ENCODE results near the gene TBL1Y. TPM values are rescaled to one million over a fixed set of nuclear protein-coding genes. Genes with fewer than 3 reads are reported as not detected.

The TBL1Y gene
- total and polyA plus RNA-seq, 10 of the 15 experiments (the other 5 are each of a cell fraction or from before 2014, with no cell fraction given), result not detected

GRCh38 chrY:6948378-6948777 lies 37.9 kb downstream of the TBL1Y start (continued):
- TF ChIP-seq, protein P1, sequence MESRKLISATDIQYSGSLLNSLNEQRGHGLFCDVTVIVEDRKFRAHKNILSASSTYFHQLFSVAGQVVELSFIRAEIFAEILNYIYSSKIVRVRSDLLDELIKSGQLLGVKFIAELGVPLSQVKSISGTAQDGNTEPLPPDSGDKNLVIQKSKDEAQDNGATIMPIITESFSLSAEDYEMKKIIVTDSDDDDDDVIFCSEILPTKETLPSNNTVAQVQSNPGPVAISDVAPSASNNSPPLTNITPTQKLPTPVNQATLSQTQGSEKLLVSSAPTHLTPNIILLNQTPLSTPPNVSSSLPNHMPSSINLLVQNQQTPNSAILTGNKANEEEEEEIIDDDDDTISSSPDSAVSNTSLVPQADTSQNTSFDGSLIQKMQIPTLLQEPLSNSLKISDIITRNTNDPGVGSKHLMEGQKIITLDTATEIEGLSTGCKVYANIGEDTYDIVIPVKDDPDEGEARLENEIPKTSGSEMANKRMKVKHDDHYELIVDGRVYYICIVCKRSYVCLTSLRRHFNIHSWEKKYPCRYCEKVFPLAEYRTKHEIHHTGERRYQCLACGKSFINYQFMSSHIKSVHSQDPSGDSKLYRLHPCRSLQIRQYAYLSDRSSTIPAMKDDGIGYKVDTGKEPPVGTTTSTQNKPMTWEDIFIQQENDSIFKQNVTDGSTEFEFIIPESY (IDR thresholded peaks at IDR 0.05), result no peak
- no peak for TF ChIP-seq ETV6 (conservative IDR thresholded peaks at IDR 0.05 in 1 of 2, IDR thresholded peaks at IDR 0.05 in 1 of 2; ENCODE audit: borderline replicate concordance in 1 of 2, low read depth in 1 of 2)
- TF ChIP-seq, protein P2, sequence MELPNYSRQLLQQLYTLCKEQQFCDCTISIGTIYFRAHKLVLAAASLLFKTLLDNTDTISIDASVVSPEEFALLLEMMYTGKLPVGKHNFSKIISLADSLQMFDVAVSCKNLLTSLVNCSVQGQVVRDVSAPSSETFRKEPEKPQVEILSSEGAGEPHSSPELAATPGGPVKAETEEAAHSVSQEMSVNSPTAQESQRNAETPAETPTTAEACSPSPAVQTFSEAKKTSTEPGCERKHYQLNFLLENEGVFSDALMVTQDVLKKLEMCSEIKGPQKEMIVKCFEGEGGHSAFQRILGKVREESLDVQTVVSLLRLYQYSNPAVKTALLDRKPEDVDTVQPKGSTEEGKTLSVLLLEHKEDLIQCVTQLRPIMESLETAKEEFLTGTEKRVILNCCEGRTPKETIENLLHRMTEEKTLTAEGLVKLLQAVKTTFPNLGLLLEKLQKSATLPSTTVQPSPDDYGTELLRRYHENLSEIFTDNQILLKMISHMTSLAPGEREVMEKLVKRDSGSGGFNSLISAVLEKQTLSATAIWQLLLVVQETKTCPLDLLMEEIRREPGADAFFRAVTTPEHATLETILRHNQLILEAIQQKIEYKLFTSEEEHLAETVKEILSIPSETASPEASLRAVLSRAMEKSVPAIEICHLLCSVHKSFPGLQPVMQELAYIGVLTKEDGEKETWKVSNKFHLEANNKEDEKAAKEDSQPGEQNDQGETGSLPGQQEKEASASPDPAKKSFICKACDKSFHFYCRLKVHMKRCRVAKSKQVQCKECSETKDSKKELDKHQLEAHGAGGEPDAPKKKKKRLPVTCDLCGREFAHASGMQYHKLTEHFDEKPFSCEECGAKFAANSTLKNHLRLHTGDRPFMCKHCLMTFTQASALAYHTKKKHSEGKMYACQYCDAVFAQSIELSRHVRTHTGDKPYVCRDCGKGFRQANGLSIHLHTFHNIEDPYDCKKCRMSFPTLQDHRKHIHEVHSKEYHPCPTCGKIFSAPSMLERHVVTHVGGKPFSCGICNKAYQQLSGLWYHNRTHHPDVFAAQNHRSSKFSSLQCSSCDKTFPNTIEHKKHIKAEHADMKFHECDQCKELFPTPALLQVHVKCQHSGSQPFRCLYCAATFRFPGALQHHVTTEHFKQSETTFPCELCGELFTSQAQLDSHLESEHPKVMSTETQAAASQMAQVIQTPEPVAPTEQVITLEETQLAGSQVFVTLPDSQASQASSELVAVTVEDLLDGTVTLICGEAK (IDR thresholded peaks at IDR 0.05; ENCODE audit: borderline replicate concordance), result no peak

- no TSS peak for BruUV-seq (replicated peaks)
- H3K27me3 ChIP-seq (replicated peaks in 1 of 2; ENCODE audit: control insufficient read depth in 2 of 2, insufficient read depth in 2 of 2, low read length in 1 of 2), result no peaks in the 10 kb centered on the region
- in situ Hi-C loops (cut with MboI) (no loop called here), intact Hi-C loops (cut with micrococcal nuclease; ENCODE audit: unreplicated experiment) (no loop called here)
- no peaks in the 10 kb centered on the region for H4K20me1 ChIP-seq (ENCODE audit: control insufficient read depth, insufficient read depth)
- H3K4me2 ChIP-seq (ENCODE audit: control insufficient read depth, insufficient read depth), result no peak overlapping the region
- WGBS (ENCODE audit: insufficient coverage, insufficient replicate concordance, low lambda C conversion rate, missing lambda C conversion rate), result no CpG with 5 or more reads among the region's 4 CpGs
- H3K27ac ChIP-seq (ENCODE audit: control insufficient read depth, insufficient read depth), result no peak overlapping the region
- H3K4me3 ChIP-seq, result no peak overlapping the region
- RAD21 ChIA-PET (ENCODE audit: unreplicated experiment), result no interaction called here
- no peaks in the 10 kb centered on the region for H3K4me1 ChIP-seq (ENCODE audit: control insufficient read depth, insufficient read depth, low read length)
- no peak overlapping the region for H2AFZ ChIP-seq (ENCODE audit: control insufficient read depth, low read depth, low read length)
- SMC1A ChIA-PET (ENCODE audit: uncharacterized antibody, unreplicated experiment), result no interaction called here
- no peaks in the 10 kb centered on the region for H3K79me2 ChIP-seq (ENCODE audit: control insufficient read depth, insufficient read depth, low read length)
- no peak overlapping the region for H3K9ac ChIP-seq (ENCODE audit: control insufficient read depth, insufficient read depth, low read length)
- no peak for ATAC-seq
- POLR2A ChIA-PET, result no interaction called here
- H3K36me3 ChIP-seq (ENCODE audit: control insufficient read depth in 2 of 2, insufficient read depth in 2 of 2, low read length in 1 of 2), result no peaks in the 10 kb centered on the region
- CTCF ChIA-PET, result no interaction called here
- FAIRE-seq, result no peak
- DNase-seq (ENCODE audit: low read depth, low spot score), result no peak
- no peaks in the 10 kb centered on the region for H3K9me3 ChIP-seq (replicated peaks; ENCODE audit: control insufficient read depth, insufficient read depth, low read length)
- TF ChIP-seq SMAD1 (IDR thresholded peaks at IDR 0.05; ENCODE audit: low read depth, partially characterized antibody) (no peak), IRF4 (IDR thresholded peaks at IDR 0.05; ENCODE audit: low read depth, low read length) (no peak), TCF12 (IDR thresholded peaks at IDR 0.05; ENCODE audit: low read depth, low read length) (no peak), RBBP5 (conservative IDR thresholded peaks at IDR 0.05) (no peak), BACH1 (IDR thresholded peaks at IDR 0.05; ENCODE audit: borderline replicate concordance) (no peak), SREBF1 (IDR thresholded peaks at IDR 0.05; ENCODE audit: low read length) (no peak), E2F4 (IDR thresholded peaks at IDR 0.05; ENCODE audit: low read depth, low read length) (no peak), SP1 (IDR thresholded peaks at IDR 0.05; ENCODE audit: low read depth, low read length) (no peak), ZNF24 (IDR thresholded peaks at IDR 0.05) (no peak), MYC (IDR thresholded peaks at IDR 0.05; ENCODE audit: insufficient read depth, insufficient read length, insufficient replicate concordance, low read length, severe bottlenecking) (no peak), PKNOX1 (IDR thresholded peaks at IDR 0.05) (no peak), USF2 (IDR thresholded peaks at IDR 0.05; ENCODE audit: borderline replicate concordance, low read depth, low read length) (no peak)
Observed at GRCh38 chrY:6949947-6950346, 39.5 kb downstream of the TBL1Y start.

Measured in GM12878 (cell line).